ENCODE results near the gene MRTFB. TPM values are rescaled to one million over a fixed set of nuclear protein-coding genes. Genes with fewer than 3 reads are reported as not detected.

Gene MRTFB
- total RNA-seq, 1 experiment from 2014 or later: 12.7 TPM

DNA sequence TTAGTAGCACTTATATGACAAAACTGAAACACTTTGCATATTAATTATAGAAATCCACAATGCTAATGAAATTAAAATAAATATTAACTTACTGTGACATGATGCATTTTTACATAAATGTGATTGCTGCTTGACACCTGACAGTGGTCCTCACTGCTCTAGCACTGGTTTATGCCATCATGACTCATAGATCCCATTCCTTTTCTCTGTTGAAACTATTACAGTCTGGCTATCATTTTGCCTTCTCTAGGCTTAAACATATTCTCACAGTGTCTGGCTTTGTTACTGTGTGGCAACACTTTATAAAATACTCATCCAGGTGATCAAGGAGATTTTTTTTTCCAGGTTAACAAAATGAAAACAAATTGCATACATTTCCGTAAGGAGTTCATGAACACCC is 108.0 kb downstream of the MRTFB start:
- intact Hi-C loops (cut with micrococcal nuclease): no loop called here
- H3F3A ChIP-seq (ENCODE audit: low read length, unreplicated experiment): peaks cover 6% of the 10 kb centered on the region
- H3K4me3 ChIP-seq (ENCODE audit: low read length): no peak overlapping the region
- 0 out of 2 replicates have a peak, but pooled peaks cover 11% of the 10 kb centered on the region for H3K79me2 ChIP-seq (ENCODE audit: low read length)
- DNase-seq (peak; percentile 30), ATAC-seq (no peak)
- no peak overlapping the region for H3K9ac ChIP-seq (ENCODE audit: low read length)
- no peak overlapping the region for H2AFZ ChIP-seq (ENCODE audit: low read length)
- ChIA-PET CTCF (no interaction called here), POLR2A (ENCODE audit: unreplicated experiment) (no interaction called here)
- H3K27ac ChIP-seq (ENCODE audit: low read length): no peak overlapping the region
- H4K20me1 ChIP-seq (ENCODE audit: low read length): 0 out of 2 replicates have a peak, but pooled peaks cover 3% of the 10 kb centered on the region
- no peaks in the 10 kb centered on the region for H3K27me3 ChIP-seq (ENCODE audit: low read length)
- H3K9me2 ChIP-seq (replicated peaks; ENCODE audit: low read length): no peaks in the 10 kb centered on the region
- peaks cover 33% of the 10 kb centered on the region for H3K4me1 ChIP-seq (ENCODE audit: insufficient read depth, low read length)
- TF ChIP-seq, protein P1, sequence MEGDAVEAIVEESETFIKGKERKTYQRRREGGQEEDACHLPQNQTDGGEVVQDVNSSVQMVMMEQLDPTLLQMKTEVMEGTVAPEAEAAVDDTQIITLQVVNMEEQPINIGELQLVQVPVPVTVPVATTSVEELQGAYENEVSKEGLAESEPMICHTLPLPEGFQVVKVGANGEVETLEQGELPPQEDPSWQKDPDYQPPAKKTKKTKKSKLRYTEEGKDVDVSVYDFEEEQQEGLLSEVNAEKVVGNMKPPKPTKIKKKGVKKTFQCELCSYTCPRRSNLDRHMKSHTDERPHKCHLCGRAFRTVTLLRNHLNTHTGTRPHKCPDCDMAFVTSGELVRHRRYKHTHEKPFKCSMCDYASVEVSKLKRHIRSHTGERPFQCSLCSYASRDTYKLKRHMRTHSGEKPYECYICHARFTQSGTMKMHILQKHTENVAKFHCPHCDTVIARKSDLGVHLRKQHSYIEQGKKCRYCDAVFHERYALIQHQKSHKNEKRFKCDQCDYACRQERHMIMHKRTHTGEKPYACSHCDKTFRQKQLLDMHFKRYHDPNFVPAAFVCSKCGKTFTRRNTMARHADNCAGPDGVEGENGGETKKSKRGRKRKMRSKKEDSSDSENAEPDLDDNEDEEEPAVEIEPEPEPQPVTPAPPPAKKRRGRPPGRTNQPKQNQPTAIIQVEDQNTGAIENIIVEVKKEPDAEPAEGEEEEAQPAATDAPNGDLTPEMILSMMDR (conservative IDR thresholded peaks at IDR 0.05; ENCODE audit: low read depth, low read length): no peak
- BruUV-seq (replicated peaks): no TSS peak
- no peaks in the 10 kb centered on the region for H3K9me3 ChIP-seq (ENCODE audit: low read length)
- H3K4me2 ChIP-seq (ENCODE audit: low read length): no peak overlapping the region
- H3K36me3 ChIP-seq (ENCODE audit: low read depth, low read length): no peaks in the 10 kb centered on the region

GRCh38 chr16:14180481-14180944 is 109.4 kb downstream of the MRTFB start:
- CTCF ChIA-PET: no interaction called here
- 0 out of 2 replicates have a peak, but pooled peaks cover 3% of the 10 kb centered on the region for H4K20me1 ChIP-seq (ENCODE audit: low read length)

DNA sequence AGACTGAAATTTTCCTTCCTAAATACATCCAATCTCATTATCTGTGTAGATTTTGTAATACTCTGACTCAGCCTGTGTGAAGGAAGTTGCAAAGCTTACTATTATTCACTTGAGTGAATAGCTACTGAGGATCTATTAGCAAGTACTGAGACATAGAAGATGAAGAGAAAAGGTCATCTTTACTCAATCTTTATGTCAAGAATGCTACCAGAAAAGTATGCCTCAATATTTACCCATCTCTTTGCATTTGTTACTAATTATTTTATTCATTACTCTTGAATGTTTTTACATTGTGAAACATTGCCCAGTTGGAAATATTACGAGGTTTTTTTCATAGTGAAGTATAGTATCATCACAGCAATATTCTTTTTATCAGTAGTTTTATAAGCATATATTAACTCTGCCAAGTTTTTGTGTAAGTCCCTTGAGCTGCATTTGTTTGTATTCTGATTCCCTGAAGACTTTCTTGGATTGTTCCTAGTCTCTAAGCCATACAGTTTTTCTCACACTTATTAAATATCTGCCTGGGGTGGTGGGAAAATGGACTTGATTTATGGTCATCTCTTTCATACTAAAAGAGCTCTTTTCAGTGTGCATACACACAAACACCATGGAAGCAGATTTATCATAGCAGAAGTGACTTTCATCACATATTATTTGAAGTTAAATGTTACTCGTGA is 110.4 kb downstream of the MRTFB start:
- Histone ChIP-seq H2AFZ (ENCODE audit: low read length) (no peak overlapping the region), H3K4me3 (ENCODE audit: low read length) (peak overlapping the region; percentile 30; the same call in 1 of the 2 replicates), H3K4me1 (ENCODE audit: insufficient read depth, low read length) (peaks cover 48% of the 10 kb centered on the region), H3K9ac (ENCODE audit: low read length) (peak overlapping the region; percentile 79), H3K79me2 (ENCODE audit: low read length) (0 out of 2 replicates have a peak, but pooled peaks cover 11% of the 10 kb centered on the region), H3F3A (ENCODE audit: low read length, unreplicated experiment) (peaks cover 6% of the 10 kb centered on the region), H3K4me2 (ENCODE audit: low read length) (peak overlapping the region; percentile 78), H3K36me3 (ENCODE audit: low read depth, low read length) (no peaks in the 10 kb centered on the region), H3K27me3 (ENCODE audit: low read length) (no peaks in the 10 kb centered on the region), H3K9me2 (replicated peaks; ENCODE audit: low read length) (no peaks in the 10 kb centered on the region), H4K20me1 (ENCODE audit: low read length) (0 out of 2 replicates have a peak, but pooled peaks cover 3% of the 10 kb centered on the region), H3K9me3 (ENCODE audit: low read length) (no peaks in the 10 kb centered on the region), H3K27ac (ENCODE audit: low read length) (peak overlapping the region; percentile 98)
- ChIA-PET POLR2A (ENCODE audit: unreplicated experiment) (no interaction called here), CTCF (interaction anchor here (1.1 kb wide), 1 partner anchor 262 kb away, joined by 3 read pairs; the partner anchor contains the start of gene ERCC4)
- TF ChIP-seq EZH2 (IDR thresholded peaks at IDR 0.05; ENCODE audit: low read length, unreplicated experiment) (no peak), EZH2phosphoT487 (IDR thresholded peaks at IDR 0.05; ENCODE audit: borderline replicate concordance, low read length) (no peak)
- TF ChIP-seq, protein P1 (conservative IDR thresholded peaks at IDR 0.05; ENCODE audit: low read depth, low read length): no peak
- DNase-seq (peak; percentile 86), ATAC-seq (peak; percentile 91)
- BruUV-seq (replicated peaks): no TSS peak
- intact Hi-C loops (cut with micrococcal nuclease): loop anchor here (1.0 to 10.0 kb wide), 3 partner anchors 51 to 157 kb away; no protein-coding TSS in a partner anchor

More at GRCh38 chr16:14180481-14180944, 109.4 kb downstream of the MRTFB start:
- POLR2A ChIA-PET (ENCODE audit: unreplicated experiment): no interaction called here
- Histone ChIP-seq H3K79me2 (ENCODE audit: low read length) (0 out of 2 replicates have a peak, but pooled peaks cover 11% of the 10 kb centered on the region), H2AFZ (ENCODE audit: low read length) (no peak overlapping the region), H3K4me2 (ENCODE audit: low read length) (peak overlapping the region; percentile 34), H3K27ac (ENCODE audit: low read length) (peak overlapping the region; percentile 69), H3K36me3 (ENCODE audit: low read depth, low read length) (no peaks in the 10 kb centered on the region), H3K4me1 (ENCODE audit: insufficient read depth, low read length) (peaks cover 38% of the 10 kb centered on the region), H3K9ac (ENCODE audit: low read length) (peak overlapping the region; percentile 42), H3K4me3 (ENCODE audit: low read length) (no peak overlapping the region), H3F3A (ENCODE audit: low read length, unreplicated experiment) (peaks cover 6% of the 10 kb centered on the region), H3K27me3 (ENCODE audit: low read length) (no peaks in the 10 kb centered on the region), H3K9me3 (ENCODE audit: low read length) (no peaks in the 10 kb centered on the region), H3K9me2 (replicated peaks; ENCODE audit: low read length) (no peaks in the 10 kb centered on the region)
- ATAC-seq (no peak), DNase-seq (no peak)
- intact Hi-C loops (cut with micrococcal nuclease): loop anchor here (10.0 kb wide), 2 partner anchors 86 to 156 kb away; no protein-coding TSS in a partner anchor
- TF ChIP-seq EZH2 (IDR thresholded peaks at IDR 0.05; ENCODE audit: low read length, unreplicated experiment): no peak
- TF ChIP-seq, protein P1 (conservative IDR thresholded peaks at IDR 0.05; ENCODE audit: low read depth, low read length): no peak
- TF ChIP-seq EZH2phosphoT487 (IDR thresholded peaks at IDR 0.05; ENCODE audit: borderline replicate concordance, low read length): no peak
- no TSS peak for BruUV-seq (replicated peaks)
